GM19099 (cell line): ENCODE results near the gene ST6GALNAC6.
A peak's percentile ranks its signal among the peaks of the same experiment; 100 is the strongest.

Experiments
- POLR2A ChIP-seq: IDR thresholded peaks from 3 replicates; pipeline ENCODE4 v1.6.1; 2011; ENCODE audit warnings: low read depth; ENCODE audit not compliant: insufficient read length; ENCODE audit errors: extremely low read depth

The ST6GALNAC6 gene, protein sequence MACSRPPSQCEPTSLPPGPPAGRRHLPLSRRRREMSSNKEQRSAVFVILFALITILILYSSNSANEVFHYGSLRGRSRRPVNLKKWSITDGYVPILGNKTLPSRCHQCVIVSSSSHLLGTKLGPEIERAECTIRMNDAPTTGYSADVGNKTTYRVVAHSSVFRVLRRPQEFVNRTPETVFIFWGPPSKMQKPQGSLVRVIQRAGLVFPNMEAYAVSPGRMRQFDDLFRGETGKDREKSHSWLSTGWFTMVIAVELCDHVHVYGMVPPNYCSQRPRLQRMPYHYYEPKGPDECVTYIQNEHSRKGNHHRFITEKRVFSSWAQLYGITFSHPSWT

DNA sequence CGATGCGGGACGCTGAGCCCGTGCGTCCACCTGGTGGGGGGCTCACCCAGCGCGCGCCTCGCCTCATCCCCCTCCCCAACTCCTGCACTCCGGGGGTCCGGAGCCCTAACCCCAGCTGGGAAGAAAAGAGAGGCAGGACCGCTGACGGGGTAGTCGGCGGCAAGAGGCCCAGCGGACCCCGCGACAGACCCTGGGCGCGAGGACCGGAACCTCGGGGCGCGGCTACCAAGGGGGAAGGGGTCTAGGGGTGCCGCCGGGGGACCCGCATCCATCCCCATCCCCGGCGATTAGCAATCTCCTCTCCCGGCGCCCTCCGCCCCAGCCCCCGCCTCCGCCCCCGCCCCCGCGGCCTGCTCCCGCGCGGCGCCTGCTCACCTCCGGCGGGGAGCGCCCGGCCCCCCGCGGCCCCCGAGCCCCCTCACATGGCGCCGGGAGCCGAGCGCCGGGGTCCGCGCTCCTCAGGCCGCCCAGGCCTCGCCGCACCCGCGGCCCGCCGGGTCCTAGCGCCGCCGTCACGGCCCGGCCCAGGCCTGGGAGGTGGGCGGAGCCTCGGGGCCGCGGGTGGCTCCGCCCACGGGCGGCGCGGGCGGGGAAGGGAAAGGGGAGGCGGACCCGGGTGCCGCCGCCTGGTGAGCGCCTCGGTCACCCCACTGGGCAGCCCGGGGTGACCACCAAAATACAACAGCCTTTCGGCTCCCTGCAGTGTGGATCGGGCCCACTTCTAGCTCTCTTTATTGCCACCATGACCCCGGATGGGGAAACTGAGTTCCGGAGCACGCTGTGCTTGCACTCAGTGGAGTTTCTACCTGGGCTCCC, at the start of gene ST6GALNAC6:
Gene ST6GALNAC6 (minus strand): TSS at position 476 of the 816 bp plus-strand sequence. CDS start 1,622 bp downstream, outside the sequence.
- peak; percentile 68 for TF ChIP-seq POLR2A

DNA sequence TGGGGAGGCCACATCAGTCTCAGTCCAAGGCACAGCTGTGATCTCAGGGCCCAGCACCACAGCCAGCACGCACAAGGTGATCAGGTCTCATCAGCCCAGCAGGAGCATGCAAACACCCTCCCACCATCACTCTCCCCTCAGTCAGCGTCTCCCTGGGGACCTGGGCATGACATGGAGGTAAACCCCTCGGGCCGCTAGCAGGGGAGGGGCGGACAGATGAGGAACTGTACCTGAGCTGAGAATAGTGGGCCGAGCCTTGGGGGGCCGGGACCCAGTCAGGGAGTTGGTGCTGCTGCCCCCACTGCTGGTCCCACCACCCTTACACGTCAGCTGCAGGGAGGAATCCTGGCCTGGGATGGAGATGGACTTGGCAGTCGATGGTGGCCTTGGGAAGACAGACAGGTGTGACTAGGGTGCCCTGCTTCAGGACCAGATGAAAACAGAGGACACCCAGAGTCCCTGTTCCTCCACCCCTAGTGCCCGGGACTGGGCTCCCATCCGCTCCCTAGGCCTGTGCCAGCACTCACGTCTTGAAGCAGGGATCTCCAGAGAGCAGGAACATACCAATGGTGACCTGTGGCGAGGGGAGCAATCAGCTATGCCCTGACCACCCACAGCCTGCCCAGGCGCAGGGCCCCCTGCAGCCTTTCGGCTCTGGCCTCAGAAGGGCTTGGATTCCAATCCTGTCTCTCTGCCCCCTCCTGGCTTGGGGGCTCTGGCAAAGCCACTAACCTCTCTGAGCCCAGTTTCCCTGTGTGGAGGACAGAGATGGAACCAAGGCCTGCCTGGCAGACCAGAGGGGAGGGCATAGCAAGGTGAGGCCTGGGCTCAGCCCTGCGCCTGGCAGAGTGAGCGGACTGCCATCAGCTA, 48.7 kb upstream of the ST6GALNAC6 start:
- no peak for TF ChIP-seq POLR2A

DNA sequence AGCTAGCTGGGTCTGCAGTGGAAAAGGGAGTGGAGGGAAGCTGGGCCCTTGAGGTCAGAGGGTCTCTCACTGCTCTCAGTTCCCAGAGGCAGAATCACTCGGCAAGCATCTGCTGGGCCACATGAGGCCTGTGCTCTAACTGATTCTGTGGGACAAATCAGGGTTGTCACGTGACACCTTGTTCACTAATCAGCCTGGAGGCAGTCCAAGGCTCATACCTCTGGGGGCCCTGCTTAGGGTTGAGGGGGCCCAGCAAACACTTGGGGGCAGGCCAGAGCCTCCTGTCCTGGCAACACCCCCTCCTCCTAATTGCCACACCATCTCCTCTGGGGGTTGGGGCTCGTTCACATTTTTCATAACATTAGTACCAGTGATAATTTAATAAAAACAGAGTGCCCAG, 47.3 kb upstream of the ST6GALNAC6 start:
- no peak for TF ChIP-seq POLR2A

DNA sequence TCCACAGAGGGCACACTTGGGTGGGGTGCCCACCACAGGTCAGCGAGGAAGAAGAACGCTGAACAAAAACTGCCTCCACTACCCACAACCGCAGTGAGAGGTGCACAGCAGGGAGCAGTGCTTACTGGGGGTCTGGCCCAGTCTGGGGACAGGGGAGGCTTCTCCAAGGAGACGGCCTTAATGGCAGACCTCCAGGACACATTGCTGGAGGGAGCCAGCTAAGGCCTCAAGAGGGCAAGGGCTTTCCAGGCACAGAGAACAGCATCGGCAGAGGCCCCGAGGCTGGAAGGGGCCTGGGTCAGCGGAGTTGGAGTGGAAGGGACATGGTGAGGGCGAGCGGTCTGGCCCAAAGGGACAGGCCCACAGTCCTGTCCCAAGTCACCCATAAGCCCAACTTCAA, 46.5 kb upstream of the ST6GALNAC6 start:
- no peak for TF ChIP-seq POLR2A

DNA sequence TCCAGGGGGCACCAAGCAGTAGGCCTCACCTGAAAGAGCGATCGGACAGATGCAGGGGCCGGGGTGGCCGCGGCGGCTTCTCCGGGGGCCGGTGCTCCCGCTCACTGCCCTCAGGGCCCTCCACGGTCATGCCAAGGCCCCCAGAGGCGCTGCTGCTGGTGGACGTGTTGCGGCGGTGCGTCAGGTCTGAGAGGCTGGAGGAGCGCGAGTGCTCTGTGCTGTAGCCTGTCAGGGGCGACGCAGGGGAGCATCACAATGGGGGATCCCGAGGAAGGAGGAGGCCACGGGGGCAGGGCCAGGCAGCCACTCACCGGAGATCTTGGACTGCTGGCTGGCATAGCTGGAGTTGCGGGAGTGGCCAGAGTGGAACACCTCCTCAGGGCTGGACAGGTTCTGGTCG, 45.9 kb upstream of the ST6GALNAC6 start:
- no peak for TF ChIP-seq POLR2A

DNA sequence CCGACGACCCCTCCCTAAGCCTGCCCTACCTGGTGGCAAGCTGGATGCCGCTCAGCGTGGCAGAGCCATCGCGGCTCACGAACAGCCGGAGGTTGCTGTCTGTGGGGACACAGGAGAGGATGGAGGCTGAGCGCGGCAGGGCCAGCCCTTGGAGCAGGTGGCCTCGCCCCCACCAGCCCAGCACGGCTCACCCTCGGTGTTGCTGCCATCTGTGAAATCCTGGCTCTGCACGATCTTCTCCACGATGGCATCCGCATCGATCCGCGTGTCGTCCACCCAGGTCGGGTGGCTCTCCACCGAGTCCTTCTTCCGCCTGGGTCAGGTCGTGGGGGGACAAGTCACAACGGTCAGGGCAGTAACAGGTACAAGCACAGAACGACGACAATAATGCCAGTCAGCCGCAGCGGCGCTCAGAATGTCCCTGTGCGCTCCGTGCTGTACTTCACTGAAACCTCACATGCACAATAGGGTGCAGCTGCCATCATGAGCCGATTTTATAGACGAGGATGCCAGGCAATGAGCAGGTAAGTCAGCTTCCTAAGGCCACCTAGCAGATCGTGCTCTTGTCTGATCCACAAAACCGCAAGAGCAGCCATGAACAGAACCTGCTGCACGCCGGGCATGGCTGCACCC, 45.3 kb upstream of the ST6GALNAC6 start:
- no peak for TF ChIP-seq POLR2A

DNA sequence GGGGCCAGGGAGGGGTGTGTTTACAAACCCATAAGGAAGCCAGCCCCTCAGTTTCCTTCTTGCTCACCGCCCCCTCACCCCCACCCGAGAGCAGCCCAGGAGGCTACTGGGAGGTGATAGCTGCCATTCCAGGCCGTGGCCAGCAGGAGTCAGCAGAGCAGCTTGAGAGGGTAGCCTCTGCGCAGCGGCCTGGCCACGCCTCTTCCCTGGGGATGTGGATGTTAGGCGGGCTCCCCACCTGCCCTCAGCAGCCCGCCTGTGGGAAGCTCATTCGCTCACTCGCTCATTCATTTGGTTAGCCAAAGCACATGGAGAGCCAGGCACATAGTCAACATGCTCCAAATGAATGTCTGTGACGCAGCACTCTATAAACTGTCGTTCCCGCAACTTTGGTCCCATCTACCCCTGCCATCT, 44.3 kb upstream of the ST6GALNAC6 start:
- TF ChIP-seq POLR2A = no peak

DNA sequence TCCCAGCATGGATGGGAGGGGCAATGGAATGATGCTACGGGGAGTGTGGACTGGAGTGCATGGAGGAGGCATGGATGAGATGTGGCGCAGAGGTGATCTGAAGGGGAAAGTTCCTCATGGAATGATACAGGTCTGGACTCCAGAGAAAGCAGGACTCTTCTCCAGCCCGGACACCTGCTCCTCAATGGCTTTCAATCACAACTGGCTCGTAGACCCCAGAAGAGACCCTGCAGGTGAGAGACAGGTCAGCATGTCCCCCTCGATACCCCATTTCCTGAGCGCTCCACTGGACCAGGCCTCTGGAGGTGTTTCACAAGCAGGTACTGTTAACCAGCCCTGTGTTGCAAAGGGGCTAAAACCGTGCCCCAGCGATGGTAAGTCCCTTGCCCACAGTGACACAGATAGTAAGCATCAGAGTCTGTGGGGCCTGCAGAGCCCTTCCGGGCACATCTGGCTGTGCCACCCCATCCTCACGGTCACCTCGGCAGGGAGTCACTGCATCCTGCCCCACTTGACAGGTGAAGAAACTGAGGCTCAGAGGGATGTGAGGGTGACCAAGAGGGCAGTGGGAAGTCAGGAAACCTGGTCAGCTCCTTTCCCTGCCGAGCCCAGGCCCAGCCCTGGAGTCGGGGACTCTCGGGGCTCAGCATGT, 43.7 kb upstream of the ST6GALNAC6 start:
- no peak for TF ChIP-seq POLR2A

DNA sequence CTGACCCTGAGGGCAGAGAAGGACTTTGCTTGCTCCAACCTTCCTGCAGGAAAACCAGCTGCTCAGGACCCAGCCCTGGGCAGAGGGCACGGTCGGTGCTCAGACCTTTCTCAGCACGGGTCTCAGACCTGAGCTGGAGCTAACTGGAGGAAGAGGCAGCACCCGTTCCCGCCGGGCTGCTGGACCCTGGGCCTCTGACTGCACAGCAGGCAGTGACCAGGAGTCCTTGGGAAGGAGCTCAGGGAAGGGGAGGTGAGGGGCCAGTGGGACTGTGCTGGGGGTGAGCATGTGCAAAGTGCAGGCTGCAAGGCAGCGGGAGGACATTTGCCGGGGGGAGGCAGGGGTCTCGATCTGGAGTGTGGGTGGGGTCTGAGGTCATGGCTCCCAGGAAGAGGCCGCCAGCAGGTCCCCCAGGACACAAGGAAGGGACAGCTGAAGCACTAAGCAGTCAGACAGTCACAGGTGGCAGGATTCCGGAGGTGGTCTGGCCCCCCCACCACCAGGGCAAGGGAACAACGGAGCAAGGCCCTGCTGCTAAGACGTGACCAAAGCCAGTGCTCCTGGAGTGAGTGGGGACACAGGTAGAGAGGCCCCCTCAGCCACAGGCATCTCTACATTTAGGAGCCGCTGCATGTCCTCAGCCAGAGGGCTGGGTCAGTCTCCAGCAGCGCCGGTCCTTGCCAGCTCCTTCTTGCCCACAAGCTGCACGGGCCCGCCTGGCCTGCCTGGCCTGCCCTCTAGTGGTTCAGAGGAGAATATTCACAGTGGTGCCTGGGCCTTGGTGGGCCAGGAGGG, 43.0 kb upstream of the ST6GALNAC6 start:
- TF ChIP-seq POLR2A = no peak

DNA sequence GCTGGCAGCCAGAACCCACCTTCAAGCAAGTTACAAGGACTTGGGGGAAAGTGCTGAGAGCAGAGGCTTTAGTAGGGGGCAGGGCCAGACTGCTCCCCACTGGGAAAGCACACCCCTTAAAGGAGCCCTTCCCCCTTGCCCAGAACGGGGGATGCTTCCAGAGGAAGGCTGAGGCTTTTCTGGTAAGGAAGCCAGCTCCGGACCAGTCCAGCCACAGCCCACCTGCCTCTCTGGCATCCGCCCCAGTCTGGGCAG, 42.5 kb upstream of the ST6GALNAC6 start:
- TF ChIP-seq POLR2A = no peak

DNA sequence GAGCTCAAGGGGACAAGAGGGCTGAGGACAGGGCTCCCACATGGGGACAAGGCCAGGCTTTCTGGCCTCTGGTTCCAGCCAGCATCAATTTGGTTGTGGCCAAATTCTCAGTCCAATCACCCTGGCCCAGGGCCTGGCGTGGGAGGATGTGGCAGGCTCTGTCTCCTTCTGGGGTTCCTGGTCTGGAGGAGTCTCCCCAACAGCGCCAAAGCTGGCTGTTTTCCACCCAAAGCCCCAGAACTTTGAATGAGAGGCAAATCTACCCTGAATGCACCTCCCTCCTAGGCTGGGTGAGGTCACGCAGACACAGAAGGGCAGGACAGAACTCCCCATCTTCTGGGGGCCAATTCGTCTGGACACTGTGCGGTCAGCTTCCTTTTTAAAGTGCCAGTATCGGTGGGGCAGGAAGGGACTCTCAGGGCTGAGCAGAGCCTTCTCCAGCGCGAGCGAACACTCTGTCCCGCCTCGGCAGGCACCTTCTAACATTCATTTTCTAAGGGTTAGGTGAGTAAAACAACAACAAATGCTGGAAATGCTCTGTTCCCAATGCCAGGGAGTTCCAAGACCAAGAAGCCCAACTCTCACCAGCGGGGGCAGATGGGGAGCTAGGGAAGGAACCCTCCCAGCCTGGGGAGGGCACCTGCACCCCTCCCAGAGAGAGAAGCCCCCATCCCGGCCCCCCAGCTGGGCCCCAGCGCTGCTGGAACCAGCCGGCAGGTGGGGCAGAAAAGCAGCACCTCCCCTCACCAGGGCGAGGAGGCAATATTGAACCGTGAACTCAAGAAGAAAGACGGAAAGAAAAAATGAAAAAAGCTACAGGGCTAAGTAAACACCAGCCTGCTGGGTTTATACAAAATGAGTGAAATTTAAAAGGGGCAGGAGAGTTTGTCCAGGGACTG, 41.9 kb upstream of the ST6GALNAC6 start:
- TF ChIP-seq POLR2A = no peak

DNA sequence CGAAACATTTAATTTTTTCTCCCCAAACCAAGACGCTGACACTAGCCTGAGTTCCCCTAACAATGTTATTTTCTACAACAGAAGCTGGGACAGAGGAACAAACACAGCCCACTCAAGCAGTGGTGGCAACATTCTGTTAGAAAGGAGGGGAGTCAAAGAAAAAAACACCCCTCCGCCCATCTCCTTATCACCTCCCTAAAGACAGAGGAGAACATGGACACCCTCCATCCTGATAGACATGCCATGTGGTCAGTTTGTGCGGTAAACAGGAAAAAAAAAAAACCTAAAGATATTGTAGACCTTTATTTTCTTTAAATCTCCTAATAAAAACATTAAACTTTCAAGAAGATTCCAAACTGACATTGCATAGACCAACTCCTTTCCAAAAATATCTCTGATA, 41.2 kb upstream of the ST6GALNAC6 start:
- no peak for TF ChIP-seq POLR2A

DNA sequence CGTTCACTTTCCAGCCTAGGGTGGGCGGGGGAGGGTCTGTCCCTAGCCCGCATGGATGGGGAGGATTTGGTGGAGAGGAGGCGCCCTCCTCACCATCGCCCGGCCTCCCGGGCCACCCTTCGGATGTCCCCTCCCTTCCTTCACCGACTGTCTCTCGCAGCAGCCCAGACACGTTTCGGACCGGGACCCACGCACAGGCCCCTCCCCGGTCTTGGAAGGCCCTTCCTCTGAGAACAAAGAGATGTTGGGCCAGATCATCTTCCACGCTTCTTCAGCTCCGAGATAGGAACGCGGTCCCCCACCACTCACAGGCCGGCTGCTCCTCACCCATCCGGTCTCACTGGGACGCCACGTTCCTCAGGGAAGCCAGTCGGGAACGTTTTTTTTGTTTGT, 38.9 kb upstream of the ST6GALNAC6 start:
- no peak for TF ChIP-seq POLR2A
